ENCODE data around the gene TMEM178B.

The TMEM178B gene

DNA sequence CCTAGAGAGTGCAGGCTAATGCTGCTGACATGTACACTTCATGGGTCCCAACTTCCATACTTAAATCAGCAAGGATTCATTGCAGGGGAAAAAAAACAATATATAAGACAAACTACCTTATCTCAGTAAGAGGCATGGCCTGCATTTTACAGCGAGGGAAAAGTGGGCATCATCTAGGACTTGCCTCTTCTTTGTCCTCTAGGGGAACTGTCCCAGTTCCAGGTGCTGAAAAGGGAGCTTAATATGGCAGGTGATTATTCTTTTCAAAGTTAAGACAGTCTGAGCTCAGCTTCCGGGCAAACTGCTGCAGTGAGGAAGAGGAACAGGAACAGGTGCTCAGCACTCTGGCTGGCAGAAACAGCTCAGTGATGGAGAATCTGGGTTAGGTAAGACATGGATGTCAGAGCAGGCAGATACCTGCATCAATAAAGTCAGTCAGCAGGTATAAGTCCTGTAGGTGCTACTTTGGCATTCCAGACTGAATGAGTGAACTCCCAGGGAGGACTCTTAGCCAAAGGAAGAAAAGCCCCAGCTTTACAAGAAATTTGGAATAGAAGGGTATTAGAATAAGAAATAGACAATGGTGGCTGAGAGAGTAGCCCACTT is 147.2 kb downstream of the TMEM178B start:
- DNase-seq (ENCODE audit: low spot score) = no peak

DNA sequence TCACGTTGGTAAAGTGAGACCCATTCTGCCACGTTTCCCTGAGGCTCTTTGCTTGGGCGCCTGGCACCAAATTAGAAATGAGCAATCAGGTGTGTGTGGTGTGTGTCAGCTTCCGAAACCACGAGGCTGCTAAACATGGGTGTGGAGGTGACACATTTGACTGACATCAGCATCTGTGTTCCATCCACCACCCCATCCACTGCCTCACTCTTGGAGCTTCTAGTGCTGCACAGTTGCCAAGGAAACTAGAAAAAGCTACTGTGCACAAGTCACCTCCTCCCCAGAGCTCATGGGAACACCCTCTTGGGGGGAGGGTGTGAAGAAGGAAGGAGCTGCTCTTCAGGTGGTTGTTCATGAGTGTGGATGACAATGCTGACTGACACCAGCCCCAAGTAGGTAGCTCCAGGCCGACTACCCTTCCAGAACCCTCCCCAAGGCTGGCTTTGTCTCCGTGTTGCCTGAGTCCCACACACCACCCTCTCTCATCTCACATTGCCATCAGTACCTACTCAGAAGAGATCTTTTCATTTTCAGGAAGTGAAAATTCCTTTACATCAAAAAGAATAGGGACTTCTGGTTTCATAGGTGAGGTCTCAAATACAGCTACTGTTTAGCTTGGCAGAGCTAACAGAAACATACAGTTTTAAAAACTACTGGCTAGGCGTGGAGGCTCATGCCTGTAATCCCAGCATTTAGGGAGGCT is 152.2 kb downstream of the TMEM178B start:
- DNase-seq (ENCODE audit: low spot score) = no peak

DNA sequence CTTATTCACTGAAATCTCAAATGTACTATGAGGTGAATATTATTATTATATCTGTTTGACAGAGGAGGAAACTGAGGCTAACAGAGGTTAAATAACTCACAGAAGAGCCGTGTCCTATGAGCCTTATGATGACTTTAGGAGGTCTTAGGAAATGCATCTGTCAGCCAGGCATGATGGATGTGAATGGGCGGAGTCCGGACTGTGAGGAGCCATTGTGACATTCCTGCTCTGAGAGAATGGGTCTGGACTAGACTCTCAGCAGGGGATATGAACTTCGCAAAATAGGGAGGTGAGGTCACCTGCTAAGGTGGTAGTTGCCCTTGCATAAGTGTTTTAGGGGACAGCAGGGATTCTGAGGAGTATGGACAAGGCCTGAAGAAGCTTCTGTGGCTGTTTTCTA is 153.6 kb downstream of the TMEM178B start:
- no peak for DNase-seq (ENCODE audit: low spot score)

DNA sequence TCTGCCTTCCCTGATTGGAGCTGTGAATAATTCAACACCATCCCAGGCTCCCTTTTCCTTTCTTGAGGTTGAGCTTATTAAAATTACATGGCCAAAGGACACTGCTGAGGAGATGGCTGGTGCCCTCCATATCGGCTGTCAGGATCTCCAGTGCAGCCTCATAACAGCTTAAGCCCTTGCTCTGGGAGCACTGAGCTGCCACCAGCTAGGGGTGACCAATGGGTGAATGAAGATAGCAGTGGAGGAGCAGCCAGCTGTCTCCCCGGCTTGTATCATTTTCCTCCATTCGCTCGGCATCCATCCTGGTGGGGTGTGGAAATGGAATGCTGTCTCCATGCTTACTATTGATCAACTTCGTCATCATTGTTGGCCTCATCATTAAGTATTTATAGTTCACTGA is 154.6 kb downstream of the TMEM178B start:
- no peak for DNase-seq (ENCODE audit: low spot score)

DNA sequence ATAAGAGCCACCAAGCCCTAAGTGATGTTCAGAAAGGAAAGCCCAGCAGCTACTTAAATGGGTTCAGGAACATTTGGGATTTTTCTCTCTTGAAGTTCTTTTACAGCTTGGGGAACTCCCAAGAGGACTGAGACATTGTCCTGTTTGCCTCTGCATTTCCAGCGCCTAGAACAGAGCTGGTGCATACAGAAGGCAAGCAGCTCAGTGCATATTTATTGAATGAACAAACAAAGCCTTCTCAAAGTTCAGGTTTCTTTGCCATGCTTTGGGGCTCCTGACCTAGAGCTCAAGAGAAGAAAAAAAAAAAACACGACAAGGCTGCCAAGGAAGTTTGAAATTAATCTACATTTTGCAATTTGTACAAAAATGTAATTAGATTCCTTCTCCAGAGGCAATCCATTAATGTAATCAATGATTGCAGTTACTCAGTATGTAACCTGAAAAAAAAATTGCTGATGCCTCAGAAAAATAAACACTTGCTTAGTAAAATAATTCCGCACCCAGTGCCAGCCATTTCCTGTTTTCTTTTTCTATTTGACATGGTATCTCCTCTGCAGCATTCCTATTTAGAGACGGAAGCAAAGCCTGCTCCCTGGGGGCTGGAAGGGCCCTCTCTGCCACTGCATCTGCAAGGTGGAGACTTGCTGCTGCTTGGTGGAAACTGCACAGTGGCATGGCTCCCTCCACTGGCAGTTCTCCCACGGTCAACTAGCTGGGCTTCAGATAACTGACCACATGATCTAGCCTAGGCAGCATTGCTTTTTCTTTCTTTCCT is 157.3 kb downstream of the TMEM178B start:
- no peak for DNase-seq (ENCODE audit: low spot score)

DNA sequence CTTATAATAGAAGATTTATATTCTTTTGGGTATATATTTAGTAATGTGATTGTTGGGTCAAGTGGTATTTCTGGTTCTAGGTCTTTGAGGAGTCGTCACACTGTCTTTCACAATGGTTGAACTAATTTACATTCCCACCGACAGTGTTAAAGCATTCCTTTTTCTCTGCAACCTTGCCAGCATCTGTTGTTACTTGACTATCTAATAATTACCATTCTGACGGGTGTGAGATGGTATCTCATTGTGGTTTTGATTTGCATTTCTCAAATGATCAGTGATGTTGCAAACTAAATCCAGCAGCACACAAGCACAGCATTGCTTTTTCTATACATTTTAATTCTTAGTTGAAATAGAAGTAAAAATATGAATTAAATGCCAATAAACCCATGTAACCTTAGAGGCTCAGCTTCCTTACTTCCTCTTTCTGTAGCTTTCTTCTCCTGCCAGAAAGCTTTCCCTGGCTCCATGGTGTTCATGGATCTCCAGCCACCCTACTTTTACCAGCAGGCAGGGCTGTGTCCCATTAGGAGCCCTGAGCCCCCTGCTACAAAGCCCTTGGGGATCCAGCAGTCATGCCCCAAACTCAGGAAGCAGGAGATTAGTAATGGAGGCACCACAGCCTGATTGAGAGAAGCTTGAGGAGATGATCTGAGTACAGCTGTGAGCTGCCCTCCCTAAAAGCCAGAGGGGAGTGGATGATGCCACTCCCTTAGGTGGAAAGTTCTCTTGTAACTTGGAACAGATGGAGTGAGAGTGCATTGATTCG is 158.6 kb downstream of the TMEM178B start:
- no peak for DNase-seq (ENCODE audit: low spot score)

DNA sequence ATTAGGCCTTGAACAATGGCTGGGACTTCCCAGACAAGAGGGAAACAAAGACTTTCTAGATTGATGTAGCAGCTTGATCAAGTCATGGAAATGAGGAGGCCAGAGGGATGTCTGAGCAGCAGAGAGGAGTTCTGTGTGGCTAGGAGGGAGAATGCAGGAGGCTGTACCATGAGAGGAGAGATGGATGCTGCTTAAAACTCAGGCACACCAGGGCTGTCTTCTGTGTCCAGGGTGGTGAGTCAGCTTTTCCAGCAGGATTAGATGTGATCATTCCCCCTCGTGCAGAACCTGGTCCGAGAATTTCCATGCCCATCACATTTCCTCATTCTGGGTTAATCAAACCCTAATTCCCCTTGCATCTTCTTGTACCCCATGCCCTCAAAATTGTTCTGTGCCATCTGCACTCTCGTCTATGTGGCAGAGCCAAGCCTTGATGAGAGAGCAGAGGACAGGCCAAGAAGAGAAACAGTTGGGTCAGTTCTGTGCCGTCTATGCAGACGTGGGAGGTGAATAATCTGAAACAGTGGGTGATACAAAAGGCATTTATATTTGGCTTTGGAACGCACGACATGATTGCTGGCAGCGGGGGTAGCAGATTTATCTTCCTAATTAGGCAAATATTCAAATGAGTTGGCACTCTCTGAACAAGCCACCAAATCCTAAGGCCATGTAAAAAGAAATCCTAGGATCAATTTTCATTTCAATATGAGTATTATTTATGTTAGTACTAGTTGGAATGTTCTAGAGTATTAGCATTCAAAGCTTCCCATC is 160.7 kb downstream of the TMEM178B start:
- DNase-seq (ENCODE audit: low spot score) = no peak

DNA sequence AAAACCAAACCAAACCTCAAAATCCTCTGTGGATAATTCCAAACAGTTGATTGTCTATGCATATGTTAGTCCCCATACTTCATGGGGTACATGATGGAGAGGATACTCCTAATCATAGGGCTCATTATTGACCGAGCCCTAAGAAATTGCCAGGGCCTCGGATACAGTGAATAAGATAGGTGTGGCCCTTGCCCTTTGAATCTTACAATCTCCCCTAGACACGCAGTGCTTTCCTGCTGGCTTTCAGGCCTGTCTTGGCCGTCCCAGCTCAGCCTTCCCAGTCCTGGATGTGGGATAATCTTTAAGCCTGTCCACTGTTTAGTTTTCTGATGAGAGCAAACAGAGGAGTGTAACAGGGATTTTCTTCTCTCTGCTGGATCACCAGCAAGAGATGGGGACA is 161.8 kb downstream of the TMEM178B start:
- no peak for DNase-seq (ENCODE audit: low spot score)

DNA sequence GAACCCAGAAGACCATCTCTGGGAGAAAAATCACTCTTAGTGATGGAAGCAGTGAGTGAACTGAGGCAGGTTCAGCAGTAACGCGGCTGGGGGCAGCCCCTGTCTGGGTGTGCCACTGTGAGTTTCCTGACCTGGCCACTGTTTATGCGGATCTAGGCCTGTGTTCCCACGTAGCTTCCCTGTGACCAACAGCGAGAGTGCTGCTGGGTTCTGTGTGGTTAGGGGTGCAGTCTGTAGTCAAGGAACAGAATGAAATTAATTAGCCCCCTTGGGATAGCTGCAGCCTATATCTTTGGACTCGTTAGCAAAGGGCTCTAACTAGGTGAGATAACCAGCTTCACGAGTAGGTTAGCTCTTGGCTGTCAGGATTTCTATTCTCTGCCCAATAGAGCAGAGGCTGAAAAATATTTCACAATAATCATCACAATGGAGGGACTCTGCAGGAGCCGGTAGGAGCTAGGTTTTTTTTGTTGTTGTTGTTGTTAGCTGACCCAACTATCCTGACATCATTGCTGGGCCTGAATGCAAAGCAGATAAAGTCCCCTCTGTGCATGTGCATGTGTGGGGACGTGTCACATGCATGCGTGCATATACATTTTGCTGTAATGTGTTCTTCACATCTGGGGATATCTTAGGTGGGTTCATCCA is 164.9 kb downstream of the TMEM178B start:
- DNase-seq (ENCODE audit: low spot score) = no peak

DNA sequence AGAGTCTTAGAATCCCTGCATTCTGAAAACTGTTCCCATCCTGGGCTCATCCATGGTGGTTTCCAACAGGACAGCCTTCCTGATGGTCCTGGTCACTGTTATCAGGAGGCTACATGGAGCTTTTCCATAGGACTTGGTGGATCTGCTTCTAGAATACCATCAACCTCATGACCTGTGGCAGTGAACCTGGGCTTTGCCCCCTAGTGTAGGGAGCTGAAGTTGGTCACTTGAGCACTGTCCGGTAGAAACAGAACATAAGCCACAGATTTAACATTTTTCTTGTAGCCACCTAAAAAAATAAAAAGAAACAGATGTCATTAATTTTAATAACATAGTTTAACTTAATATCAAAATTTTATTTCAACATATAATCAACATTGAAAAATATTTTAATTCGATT is 165.8 kb downstream of the TMEM178B start:
- no peak for DNase-seq (ENCODE audit: low spot score)

DNA sequence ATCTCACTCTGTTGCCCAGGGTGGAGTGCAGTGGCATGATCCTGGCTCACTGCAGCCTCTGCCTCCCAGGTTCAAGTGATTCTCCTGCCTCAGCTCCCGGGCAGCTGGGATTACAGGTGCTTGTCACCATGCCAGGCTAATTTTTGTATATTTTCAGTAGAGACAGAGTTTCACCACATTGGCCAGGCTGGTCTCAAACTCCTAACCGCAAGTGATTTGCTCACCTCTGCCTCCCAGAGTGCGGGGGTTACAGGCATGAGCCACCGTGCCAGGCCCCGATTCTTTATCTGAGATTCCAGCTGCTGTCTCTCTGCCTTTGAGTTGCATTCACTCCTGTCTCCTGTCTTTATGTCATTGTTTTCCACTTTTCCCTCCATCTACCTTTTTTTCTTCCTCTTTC is 168.7 kb downstream of the TMEM178B start:
- DNase-seq (ENCODE audit: low spot score) = no peak

DNA sequence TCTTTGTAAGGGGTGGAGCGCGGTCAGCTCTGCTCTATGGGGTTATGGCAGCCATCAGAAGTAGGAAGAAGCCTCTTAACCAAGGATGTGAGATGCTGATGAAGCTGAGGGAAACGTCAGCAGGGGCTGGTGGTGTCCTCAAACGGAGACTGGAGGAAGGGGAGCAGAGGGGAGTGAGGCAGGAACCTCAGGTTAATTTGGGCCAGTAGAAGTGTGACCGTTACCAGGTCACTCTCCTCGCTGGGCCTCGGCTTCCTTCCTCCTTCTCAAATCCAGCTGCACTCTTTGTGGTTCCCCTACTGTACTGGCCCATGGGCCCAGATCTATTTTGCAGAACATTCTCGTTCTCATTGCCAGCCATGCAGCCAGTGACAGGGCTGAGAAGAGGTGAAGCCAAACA is 169.5 kb downstream of the TMEM178B start:
- no peak for DNase-seq (ENCODE audit: low spot score)

DNA sequence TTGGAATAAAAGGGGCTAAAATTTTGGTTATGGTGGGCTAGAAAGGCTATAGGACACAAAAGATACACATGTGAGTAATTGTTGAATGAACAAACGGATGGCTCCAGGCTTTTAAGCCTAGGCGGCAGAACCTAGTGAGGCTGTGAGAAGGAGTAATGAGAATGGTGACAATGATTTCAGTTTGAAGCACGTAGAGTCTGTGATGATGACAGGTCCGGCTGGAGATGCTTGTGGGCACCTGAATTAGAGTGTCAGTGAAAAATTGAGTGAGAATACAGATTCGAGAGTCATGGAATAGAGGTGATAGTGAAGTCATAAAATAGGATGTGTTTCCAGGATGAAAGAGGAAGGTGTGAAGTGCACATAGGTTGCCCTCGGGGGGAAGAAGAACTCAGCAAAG is 170.6 kb downstream of the TMEM178B start:
- no peak for DNase-seq (ENCODE audit: low spot score)

DNA sequence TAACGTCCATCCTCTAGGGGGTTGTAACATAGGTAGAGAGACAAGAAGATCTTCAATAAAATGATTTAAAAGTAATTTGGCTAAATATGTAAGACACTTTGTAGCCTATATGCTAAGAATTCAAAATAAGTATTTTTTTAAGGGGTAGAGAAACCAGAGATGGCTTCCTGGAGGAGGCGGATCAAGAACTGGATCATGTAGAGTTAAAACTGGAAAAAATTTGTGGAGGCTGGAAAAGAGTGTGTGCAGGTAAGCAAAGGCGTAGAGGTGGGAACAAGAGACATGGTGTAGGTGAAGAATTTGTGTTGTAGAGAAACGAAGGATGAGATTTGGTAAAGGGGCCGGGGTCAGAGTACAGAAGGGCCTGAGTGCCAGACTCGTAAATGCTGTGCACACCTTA is 172.6 kb downstream of the TMEM178B start:
- DNase-seq (ENCODE audit: low spot score) = no peak

DNA sequence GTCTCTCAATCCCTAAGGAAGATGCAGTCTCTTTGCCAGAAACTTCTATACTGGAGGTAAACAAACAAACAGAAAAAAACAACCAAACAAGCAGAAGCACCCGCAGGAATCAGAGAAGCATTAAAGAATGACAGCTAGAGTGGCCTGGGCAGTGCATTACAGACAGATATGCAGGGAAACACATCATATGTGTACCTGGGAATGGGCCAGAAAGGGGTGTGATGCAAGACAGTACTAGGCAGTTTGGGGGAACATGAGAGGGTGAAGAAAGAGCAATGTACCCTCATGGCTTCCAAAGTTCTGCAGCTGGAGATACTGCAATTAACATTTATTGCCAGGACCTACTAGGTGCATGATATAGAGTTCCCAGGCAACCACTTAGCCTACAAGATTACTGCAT is 177.3 kb downstream of the TMEM178B start:
- no peak for DNase-seq (ENCODE audit: low spot score)

DNA sequence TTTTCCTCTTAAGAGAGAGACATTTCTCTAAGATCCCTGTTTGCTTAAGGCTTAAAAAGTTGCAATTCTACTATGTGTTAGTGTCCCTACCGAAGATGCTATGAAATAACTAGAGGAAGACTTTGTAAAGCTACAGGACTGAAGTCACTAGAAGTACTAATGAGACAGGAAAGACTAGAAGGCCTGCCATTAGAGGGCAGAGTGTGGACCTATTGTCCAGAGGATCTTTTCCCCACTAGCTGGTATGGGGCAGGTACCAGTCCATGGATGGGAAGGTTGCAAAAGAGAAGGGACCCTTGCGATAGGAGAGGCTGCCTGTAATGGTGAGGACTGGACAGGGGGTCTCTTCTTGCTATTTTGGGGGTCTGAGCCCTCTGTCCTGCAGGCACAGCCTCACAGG is 178.1 kb downstream of the TMEM178B start:
- no peak for DNase-seq (ENCODE audit: low spot score)

DNA sequence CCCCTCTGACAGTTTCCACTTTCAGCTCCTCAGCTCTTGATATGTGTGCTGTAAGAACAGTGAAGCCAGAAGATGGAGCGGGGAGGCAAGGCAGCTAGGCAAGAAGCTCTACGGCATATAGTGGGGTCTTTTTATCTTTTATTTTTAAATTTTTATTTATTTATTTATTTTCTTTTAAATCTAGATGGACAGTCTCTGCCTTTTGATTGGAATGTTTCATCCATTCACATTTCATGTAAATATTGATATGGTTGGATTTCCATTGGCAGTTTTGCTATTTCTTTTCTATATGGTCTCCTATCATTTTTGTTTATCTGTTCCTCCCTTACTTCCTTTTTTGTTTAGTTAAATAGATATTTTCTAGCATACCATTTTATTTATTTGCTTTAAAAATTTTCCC is 183.7 kb downstream of the TMEM178B start:
- no peak for DNase-seq (ENCODE audit: low spot score)

DNA sequence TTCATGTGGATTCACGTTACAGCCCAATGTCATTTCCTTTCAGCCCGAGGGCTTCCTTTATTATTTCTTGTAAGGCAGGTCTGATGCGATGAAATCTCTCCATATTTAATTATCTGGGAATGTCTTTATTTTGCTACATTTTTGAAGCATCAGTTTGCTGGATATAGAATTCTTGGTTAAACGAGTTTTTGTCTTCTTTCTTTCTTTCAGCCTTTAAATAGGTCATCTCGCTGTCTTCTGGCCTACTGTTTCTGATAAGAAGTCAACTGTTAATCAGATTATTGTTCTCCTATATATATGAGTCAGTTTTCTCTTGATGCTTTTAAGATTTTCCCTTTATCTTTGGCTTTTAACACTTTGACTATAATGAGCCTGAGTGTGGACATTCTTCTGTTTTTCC is 184.7 kb downstream of the TMEM178B start:
- no peak for DNase-seq (ENCODE audit: low spot score)

DNA sequence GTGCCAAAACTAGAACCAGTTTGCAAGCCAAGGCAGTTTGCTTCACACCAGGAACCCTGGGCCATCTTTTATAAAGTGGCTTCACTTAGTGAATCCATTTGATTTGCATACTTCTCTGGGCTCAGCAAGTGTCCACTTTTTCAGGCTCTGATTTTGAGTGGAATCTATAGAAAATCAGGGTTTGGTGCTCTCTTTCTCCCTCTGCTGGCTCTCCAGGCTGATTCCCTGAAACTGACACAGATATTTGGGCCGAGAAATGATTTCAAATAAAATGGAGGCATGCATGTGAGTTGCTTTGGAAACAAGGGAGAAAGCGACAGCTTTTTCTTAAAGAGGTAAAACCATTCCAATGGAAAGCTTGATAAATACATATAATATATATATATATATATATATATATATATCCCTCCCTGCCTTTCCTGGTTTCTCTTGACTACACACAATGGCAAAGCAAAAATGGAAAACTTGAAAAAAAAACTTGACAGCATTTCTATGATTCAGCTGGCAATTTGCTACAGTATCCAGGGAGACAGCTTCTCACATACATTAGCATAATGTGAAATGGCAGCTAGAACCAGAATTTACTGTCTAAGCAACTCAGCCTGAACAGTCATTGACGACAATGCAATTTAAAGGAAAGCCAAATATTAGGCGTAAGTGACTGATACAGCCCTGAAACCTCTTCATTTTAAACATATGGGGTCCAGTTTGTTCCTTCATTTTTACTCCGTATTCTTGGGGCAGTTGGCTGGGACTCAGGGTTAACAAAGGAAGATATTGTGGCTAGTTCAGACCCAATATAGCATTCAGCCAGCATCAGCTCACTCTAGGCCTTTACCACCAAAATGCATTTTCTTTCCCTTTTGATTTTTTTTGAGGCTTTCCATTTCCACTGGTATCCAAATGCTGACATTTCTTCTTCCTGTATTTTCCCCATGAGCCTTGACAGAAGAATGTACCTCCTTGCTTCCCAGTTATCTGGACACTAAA is 188.5 kb downstream of the TMEM178B start:
- no peak for DNase-seq (ENCODE audit: low spot score)

DNA sequence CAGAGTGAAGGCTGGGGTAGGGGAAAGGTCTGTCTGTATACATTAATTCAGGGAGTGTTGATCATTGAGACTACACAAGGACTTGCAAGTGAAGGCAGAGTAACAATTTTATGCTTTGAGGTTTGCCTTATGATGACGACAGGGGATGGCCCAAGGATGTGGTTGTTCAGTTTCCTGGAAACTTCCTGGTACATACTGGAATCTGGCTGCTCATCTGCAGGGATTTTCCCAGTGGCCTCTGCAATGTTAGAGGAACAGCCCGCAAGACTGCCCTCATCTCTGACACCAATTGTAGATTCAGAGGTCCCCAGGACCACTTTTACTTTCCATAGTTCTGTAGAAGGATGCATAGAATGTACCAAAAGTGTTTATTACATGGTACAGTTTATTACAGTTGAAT is 189.6 kb downstream of the TMEM178B start:
- DNase-seq (ENCODE audit: low spot score) = peak; percentile 24

Data from activated CD4-positive, alpha-beta T cell treated with anti-CD3 and anti-CD28 coated beads, Interleukin-2, Interleukin-4, amounts not matched to agents 100 ng/mL and 50 ng/mL, durations not matched to agents 16 hours and 8 hours (primary cell).